ENCODE measurements around the gene SFT2D2.

The SFT2D2 gene

DNA sequence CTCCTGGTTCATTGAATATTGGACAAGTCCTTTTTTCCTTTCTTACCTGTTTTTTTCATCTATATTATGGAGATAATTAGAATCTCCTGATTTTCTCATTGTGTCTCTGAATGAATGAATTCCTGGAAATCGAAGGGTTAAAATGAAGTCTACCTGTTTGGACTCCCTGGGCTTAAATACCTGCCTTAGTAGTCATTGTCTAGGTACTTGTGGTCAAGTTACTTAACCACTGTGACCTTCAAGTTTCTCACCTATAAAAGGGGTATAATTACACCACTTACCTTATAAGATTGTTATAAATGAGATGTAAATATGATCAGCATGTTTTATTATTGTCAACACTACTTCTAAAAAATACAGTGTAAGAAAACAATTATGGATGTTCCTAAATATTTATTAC is 45.8 kb downstream of the SFT2D2 start:
- DNase-seq = no peak

DNA sequence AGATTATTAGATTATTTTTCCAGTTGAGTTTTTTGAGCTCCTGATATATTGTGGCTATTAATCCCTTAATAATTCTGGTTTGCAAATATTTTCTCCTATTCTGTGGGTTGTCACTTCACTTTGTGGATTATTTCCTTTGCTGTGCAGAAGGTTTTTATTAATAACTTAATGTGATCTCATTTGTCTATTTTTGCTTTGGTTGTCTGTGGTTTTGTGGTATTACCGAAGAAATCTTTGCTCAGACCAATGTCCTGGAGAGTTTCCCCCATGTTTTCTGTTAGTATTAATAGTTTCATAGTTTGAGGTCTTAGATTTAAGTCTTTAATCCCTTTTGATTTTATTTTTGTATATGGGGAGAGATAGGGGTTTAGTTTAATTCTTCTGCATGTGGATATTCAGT is 47.8 kb downstream of the SFT2D2 start:
- no peak for DNase-seq

DNA sequence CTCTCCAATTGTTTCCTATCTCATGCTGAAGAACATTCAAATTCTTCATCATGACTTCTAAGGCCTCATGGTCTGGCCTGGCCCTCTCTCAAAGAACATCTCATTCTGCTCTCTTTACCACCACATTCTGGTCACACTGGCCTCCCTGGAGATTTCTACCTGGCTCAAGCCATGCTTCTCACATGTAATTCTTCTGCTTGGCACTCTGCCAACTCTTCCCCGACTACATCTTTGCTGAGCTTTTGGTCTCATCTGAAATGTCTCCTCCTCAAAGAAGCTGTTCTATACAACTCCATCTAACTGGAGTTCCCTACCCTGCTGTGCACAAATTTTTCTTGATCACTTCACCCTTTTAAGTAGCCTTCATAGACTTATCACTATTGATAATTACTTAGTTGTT is 53.4 kb downstream of the SFT2D2 start:
- DNase-seq = no peak

DNA sequence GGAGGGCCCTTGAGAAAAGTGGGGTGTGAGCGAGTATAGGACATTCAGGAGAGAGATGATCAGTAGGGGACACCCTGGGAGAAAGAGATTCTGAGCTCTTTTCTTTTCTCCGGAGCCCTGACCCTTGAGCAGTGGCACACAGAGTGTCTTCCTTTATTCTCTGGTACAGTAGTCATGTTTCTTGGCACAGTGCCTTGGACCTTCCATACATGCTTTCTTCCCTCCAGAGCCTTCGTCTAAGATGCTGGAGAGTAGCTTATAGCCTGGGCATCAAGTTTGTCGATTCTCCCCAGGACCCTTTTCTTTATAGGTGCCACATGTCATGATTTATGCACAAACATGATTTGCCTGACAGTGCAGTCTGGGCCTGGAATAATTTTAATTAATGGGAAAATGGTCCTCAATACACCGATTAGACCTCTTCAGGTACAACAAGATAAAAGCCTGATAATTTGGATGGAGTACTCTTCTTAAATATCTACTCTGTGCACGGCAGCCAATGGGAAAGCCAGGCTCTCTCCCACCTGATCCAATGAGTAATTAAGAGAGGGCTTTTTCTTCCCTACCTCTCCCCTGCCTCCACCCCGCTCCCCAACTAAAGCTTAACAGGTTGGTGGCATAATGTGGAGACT is 54.6 kb downstream of the SFT2D2 start, which contains the start of gene TBX19:
TBX19 (plus strand) TSS at position 582 of the 632 bp plus-strand sequence. CDS start 214 bp downstream, outside the sequence.
- DNase-seq = no peak

DNA sequence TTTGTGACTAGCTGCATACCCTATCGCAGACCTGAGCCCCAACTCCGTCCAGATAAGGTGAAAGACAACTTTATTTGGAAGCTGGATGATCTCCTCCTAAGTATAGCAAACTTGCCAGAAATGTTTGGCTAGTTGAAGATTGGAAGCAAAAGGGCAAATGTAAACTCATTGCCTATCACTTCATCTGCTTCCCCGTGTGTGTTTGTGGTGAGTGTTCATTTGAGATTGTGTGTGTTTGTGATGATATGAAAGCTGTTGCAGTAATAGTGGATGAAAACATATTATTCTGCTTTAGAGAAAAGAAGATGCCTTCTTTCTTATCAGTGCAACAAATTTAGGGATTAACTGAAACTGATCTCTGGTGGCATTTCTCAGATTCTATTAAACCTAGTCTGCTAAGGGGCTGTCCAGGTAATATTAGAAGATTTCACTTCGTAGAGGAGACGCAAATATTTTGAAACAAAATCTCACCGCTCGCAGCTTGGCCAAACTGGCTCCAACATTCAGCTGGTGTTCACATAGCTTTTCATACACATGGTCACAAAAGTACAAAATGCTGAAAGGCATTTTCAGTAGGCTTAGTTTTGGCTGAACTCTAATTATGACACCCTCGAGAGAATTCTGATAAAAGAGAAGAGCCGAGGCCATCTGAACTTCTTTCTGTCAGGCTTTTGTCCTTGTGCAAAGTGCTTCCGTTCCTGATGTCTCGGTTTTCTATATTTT is 56.0 kb downstream of the SFT2D2 start:
- DNase-seq = no peak

DNA sequence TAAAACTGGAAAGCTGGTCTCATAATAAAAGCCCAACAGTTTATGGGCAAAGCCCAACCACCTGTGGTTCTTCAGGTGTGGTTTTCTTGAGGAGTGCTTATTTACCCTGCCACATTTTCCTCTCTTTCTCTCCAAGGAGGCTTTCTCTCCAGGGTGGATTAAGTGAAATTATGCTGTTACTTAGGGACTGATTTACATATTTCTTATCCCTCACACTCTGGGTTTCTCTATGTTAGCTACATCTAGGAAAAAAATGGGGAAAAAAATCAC is 59.7 kb downstream of the SFT2D2 start:
- no peak for DNase-seq

DNA sequence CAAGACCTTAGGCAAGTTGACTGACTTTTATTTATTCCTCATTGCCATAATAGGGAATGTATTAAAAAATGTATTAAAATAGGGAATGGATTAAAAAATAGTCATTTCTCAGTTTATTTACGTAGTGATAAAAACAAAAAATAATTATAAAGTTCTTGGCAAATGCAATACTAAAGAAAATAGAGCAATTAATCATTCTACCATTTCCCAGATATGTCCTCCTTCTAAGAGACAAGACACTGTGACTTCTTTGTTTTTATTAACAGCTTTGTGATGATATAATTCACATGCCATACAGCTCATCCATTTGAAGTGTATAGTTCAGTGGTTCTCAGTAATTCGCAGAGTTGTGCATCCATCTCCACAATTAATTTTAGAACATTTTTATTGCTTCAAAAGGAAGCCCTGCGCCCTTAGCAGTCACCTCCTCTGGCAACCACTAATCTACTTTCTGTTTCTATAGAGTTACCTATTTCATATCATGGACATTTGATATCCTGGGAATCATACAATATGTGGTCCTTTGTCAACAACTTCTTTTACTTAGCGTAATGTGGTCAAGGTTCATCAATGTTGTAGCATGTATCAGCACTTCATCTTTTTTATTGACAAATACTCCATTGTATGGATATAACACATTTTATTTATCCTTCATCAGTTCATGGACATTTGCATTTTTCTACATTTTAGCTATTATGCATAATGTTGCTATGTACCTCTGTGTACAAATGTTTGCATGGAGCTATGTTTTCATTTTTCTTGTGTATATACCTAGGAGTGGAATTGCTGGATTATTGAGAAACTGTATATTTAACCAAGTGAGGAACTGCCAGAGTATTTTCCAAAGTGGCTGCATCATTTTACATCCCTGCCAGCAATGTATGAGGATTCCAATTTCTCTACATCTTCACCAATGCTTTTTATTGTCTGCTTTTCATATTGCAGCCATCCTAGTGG is 60.4 kb downstream of the SFT2D2 start:
- DNase-seq = no peak

DNA sequence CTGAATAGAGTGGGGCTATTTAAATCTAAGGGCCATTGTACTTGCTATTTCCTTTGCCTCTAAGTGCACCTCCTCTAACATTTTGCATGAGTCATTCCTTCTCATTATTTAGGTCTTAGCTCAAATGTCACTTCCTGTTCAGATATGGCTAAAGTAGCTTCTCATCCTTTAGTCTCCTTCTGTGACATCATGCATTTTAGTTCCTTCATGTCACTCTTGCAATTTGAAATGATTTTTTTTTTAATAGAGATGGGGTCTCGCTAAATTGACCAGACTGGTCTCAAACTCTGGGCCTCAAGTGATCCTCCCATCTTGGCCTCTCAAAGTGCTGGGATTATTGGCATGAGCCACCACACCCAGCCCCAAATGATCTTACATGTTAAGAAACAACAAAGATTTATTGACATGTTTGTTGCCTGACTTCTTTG is 61.4 kb downstream of the SFT2D2 start:
- peak; percentile 47 for DNase-seq

DNA sequence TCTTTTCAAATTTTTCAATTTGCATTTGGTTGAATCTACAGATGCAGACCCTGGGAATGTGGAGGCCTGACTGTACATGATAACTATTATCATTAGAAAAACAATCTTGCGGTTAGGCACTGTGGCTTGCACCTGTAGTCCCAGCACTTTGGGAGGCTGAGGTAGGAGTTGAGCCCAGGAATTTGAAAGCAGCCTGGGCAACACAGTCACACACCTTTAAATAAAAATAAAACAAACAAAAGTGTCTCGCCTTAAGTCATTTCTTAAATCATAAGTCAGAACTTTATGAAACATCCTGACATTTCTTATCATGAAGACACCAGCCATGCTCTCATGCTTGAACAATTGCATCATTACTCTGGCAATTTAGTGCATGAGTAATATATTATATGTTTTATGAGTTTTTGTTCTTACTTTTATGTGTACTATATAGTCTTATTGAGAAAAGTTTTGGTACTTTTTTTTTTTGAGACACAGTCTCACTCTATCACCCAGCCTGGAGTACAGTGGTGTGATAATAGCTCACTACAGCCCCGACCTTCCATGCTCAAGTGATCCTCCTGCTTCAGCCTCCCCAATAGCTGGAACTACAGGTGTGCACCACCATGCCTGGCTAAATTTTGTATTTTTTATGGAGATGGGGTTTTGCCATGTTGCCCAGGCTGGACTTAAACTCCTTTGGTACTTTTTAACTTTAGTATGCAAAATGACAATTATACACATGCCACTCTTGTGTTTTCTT is 62.7 kb downstream of the SFT2D2 start:
- no peak for DNase-seq

DNA sequence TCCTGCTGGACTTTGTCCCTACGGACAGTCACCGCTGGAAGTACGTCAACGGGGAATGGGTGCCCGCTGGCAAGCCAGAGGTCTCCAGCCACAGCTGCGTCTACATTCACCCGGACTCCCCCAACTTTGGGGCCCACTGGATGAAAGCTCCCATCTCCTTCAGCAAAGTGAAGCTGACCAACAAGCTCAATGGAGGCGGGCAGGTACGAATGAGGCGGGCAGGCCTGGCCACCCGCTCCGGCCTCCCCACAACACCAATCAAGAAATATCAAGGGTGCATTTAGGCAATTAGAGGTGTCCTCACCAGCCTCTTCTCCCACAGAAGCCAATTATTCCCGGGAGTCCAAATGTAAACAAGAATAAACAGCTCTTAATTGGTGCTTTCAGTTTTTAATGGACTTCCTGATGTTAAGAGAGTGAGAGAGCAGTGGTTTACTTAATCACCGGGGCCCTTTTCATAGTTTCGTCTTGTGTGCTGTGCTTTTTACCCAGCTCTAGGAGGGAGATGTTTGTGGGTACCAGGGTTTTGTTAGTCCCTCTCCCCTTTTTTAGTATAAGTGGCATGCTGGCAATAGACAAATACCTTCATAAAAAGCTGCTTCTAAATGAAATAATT is 65.5 kb downstream of the SFT2D2 start:
- DNase-seq = peak; percentile 39

DNA sequence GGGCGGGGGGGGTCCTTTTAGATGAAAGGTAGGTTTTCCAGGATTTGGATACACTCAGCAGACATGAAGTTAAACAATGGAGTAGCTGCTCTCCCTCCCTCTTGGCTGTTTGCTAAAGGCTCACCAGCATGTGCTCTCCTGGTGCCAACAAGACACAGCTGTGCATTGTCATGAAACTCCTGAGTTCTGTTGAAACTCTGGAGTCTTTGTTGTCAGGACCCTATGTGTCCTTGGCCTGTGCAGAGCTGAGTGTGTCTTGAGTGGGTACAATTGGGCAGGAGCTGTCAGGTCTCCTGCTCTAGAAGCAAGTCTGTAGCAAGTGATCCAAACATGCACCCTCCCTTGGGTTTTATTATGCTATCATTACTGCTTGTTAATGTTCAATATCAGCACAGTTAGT is 67.6 kb downstream of the SFT2D2 start:
- no peak for DNase-seq

DNA sequence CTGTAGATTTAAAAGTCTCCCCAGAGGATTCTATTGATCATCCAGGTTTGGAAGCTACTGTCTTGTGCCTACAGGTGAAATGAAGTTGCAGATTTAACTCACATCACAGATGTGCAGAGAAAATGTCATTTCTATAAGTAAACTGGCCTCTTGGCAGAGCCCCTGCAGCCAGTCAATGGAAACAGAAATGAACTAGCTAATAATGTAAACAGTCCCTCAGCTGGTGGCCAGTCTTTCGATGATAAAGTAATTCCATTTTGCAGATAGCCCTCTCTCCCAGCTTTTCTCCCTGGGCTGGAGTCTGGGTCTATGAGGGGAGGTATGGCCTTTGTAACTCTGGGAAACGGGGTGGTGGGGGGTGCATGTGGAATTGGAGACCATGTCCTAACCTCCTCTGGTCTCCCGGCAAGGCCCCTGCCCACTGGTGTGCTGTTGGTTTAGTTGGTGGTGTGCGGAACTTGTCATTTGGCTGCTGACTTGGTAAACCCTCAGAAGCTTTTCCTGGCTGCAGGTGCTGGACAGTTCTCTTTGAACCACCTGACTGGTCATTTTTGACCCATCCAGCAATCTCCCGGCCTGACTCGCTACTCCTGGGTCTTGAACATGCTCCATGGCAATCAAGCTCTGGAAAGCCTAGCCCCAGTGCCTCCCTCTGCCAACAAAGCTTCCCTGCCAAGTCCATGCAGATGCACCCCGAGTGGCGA is 69.8 kb downstream of the SFT2D2 start:
- no peak for DNase-seq

DNA sequence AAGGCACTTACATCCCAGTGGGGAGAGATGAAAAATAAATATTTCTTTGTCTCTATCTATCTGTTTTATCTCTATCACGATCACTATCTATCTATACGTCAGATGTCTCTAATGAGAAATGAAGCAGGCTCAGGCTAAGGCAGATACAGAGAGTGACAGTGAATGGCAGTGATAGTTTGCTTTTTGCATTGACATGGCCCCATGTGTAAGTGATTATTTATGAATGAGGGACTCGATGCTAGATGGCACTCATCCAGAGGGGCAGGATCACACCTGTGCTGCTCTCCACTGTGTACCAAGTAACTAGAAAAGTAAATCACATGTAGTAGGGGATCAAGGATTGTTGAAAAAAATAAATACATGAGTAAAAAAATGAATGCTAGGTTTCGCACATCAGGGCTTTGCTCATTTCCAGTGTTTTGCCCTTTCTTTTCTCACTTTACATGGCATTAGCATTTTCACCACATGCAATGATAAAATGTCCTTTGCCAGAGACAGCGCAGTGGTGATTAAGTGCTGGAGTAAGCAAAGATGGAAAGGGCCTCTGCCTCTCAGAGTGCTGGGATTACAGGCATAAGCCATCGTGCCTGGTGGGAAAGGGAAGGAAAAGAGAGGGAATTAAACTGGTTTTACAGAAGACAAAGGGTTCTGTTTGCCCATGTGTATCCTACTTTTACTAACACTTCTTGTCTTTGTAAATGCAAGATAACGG is 71.4 kb downstream of the SFT2D2 start:
- no peak for DNase-seq

DNA sequence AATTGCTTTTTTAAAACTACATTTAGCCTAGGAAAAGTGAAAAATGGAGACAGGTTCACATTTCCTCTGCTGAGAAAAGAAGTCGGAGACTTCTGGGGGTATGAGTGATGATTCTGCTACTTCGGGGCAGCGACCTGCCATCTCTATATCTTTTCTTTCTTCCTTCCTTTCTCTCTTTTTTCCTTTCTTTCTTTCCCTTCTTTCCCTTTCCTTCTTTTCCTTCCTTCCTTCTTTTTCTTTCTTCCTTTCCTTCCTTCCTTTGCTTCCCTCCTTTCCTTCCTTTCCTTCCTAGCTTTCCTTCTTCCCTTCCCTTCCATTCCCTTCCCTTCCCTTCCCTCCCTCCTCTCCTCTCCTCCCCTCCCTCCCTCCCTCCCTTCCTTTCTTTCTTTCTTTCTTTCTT is 72.6 kb downstream of the SFT2D2 start:
- no peak for DNase-seq

DNA sequence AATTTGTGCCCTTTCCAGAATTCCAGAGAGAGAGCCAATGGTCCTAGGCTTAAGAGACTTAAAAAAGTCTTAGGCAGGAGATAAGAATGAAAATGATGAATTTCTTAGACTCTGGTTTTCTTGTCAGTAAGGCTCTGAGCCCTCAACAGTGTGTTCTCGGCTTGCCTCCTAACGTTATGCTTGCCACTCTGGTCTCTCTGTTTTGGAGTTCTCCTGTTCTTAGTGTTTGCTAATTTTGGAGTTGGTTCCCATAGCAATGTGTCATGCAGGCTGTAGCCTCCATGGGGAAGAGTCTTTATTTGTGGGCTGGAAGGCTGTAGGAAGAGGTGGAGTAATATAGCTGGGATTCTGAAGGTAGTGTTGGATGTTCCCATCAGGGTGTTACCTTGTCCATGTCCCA is 74.8 kb downstream of the SFT2D2 start:
- DNase-seq = no peak

DNA sequence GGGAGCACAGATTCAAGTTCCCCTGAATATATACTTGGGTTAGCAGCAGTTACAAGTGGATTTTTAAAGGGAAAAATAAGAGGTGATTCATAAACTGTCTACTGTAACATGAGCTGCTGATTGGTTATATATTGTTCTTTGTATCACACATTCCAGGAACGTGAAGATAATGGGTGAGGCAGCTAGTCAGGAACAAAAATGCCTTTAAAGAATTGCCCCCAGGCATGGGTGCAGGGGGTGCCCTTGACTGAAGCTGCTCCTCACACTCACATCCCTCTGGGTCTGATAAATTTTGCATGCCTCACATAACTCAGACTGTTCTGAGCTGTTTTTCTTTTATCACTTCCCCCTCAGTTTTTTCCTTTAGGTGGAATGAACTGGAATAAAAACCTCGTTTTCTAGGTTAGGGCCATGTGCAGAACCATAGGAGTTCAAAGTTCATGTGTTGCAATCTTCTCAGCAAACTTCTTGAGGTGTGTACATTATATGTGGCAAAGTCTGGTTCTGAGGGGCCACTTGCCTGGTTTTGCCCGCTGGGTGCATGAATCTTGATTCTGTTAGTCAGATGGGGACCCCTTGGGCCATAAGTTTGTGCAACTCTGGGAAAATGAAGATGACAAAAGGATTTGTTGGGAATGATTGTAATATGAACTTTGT is 76.0 kb downstream of the SFT2D2 start:
- no peak for DNase-seq
